GM04504 (cell line): ENCODE measurements around the gene MAGEB6B.
"Not testable (repeated sequence)": the region's sequence is repeated elsewhere in the genome, so short reads cannot be mapped to it uniquely, and the experiment has no call there.

Experiments used
- DNase-seq: peaks from one replicate; pipeline ENCODE4 v3.0.0-alpha.2; 2012; ENCODE audit warnings: low read depth

MAGEB6B gene, protein sequence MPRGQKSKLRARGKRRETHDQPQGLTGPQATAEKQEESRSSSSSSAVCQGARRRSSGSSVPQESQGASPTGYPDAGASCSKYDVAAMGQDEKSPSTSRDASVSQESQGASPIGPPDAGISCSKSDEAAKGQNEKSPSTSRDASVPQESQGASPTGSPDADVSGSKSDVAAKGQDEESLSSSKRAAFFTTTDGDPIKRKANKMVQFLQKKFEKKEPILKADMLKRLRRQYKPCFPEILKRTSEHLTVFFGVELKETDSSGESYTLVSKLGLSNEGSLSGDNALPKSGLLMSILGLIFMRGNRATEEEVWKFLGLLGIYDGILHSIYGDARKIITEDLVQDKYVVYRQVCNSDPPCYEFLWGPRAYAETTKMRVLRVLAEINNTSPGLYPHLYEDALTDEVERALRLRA

DNA sequence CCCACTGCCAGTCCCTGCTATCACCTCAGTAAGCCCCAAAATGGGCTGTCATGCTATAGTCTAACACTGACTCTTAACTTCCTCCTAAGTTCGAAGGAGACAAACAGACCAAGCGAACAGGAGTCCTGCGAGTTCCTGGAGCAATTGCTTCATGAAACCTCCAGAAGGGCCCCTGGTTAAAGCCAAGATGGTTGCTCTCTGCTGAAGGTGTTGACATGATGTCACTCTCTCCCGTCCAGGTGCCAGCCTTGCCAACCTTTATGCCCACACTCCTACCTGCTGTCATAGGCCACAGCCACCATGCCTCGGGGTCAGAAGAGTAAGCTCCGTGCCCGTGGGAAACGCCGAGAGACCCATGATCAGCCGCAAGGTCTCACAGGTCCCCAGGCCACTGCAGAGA lies at the start of gene MAGEB6B:
Gene MAGEB6B (plus strand): TSS at position 301 of the 400 bp plus-strand sequence. CDS start 0 bp downstream, at position 301.
- no peak for DNase-seq

DNA sequence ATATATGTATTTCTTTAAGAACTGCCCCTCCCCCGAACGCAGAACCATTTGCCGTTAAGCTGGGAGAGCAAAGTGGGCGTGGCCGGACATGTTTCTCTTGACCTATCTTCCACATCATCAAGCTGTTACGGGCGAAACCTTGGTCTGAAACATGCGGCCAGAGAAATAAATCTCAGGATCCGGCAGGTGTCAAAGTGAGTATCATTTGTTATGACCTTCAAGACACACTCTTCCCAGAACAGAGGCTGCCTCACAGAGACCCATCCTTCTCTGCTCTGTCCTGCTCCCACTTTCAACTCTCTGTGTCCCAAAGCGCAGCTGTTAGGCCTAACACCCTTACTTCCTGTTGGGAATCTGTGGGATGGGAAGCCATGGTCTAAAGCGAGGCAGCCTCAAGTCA lies 22.1 kb upstream of the MAGEB6B start, which contains the start of gene MAGEB18:
Gene MAGEB18 (plus strand): TSS at position 70 of the 400 bp plus-strand sequence. CDS start 643 bp downstream, outside the sequence.
- no peak for DNase-seq

DNA sequence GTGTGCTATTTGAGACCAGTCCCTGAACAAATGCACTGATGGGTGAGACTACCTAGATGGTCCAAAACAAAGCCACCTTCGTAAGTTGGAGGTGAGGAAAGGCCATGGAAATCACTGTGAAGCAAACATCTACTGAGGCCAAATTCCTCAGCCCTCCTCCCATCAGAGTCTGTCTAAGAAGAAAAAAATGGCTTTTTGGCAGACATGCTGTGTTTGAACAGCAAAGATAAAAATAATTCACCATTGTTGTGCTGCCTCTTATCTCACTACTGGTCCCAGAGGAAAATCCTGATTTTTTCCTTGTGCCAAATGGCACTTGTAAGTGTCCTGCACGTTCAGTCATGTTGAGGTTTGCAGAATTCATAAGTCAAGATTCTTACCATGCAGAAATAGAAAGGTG lies 14.4 kb upstream of the MAGEB6B start:
- DNase-seq, result no peak

DNA sequence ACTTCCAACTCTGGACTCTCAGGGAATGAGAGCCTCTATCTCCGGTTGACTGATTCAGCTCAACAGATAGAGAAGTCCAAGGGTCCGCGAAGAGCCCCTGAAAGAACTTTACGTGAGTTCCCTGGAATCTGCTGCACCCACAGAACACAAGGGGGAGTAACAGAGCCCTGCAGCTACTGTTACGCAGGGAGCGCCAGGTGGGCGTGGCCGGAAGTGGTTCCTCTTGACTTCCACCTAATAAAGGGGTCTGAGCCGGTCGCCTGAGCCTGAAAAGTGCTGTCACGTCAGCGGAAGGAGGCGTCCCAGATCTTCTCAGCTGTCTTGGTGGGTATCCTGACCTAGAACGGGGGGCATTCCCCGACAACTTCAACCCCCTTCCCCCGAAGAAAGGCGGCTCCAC lies 31.8 kb downstream of the MAGEB6B start, which contains the start of gene MAGEB6:
Gene MAGEB6 (plus strand): TSS at position 237 of the 400 bp plus-strand sequence. CDS start 1,407 bp downstream, outside the sequence.
- DNase-seq, result no peak

DNA sequence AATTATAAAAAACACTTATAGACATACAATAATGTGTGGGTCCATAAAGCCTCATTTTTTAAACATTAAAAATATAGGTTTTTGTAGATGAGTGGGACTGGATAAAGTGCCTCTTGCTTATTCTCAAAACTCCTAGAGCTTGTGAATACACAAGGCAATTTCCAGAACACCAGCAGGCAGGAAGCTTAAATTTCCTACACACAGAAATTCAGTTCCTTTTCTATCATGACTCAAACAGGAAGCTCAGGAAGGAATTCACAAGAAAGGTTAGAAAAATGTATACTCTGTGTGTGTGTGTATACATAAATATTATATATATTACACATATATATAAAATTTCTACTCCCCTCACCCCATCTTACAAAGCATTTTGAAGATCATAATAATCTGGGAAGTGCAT lies 43.2 kb downstream of the MAGEB6B start:
- DNase-seq, result no peak

DNA sequence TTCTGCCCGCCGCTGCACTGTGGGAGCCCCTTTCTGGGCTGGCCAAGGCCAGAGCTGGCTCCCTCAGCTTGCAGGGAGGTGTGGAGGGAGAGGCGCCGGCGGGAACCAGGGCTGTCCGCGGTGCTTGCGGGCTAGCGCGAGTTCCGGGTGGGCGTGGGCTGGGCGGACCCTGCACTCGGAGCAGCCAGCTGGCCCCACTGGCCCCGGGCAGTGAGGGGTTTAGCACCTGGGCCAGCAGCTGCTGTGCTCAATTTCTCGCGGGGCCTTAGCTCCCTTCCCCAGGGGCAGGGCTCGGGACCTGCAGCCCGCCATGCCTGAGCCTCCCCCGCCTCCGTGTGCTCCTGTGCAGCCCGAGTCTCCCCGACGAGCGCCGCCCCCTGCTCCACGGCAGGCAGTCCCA lies 44.3 kb downstream of the MAGEB6B start:
- DNase-seq, result not testable (repeated sequence)

DNA sequence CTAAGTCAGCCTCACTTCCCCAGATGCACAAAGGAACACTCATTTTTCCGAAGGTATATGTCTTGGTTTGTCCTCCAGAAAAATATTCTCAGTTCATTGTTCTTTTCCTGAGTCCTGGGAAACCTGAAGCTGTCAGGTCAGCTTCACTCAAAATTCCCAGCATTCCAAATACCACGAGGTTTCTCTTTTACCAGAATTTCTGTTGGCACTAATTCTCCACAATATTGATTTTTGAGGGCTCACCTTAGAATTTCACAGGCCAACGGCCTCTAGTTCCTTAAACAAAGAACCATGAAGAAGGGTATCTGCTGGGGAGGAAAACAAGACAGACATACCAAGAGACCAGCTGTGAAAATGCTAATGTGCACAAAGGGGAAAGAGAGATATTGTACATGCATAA lies 47.6 kb downstream of the MAGEB6B start:
- no peak for DNase-seq
